GM12865 (cell line): ENCODE results near the gene STK35.

Experiments
- DNase-seq: peaks from one replicate; pipeline ENCODE4 v3.0.0; 2010; ENCODE audit warnings: low read depth
- H3K4me3 ChIP-seq: 2 replicates; pipeline ENCODE4 v1.5.1; 2011; ENCODE audit warnings: mild to moderate bottlenecking, low read depth, low read length, control low read depth
- TF ChIP-seq, protein P1 (sequence below): IDR thresholded peaks from 2 replicates; pipeline ENCODE4 v1.5.1; 2011; ENCODE audit warnings: low read length, control low read depth, low read depth, inconsistent platforms; ENCODE audit not compliant: insufficient read depth; ENCODE audit errors: missing control alignments

STK35 gene

DNA sequence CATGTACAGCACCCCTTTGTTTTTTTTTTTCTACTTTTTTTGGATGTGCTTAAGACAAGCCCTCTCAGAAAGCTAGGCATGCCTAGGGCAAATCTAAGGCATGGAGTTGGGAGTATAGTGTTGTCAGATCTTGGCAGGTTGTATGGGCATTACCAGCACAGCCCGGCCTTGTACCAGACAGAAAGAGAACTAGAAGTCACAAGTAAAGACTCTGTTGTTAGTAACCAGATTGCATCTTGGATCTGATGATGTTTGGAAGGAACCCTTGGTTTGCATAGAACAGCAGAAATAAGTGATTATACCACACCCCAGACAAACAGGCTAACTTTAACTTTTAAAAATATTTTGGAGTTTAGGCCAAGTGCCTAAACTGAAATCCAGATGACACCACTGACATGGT lies 25.6 kb downstream of the STK35 start:
- no peak overlapping the region for H3K4me3 ChIP-seq
- TF ChIP-seq, protein P1, sequence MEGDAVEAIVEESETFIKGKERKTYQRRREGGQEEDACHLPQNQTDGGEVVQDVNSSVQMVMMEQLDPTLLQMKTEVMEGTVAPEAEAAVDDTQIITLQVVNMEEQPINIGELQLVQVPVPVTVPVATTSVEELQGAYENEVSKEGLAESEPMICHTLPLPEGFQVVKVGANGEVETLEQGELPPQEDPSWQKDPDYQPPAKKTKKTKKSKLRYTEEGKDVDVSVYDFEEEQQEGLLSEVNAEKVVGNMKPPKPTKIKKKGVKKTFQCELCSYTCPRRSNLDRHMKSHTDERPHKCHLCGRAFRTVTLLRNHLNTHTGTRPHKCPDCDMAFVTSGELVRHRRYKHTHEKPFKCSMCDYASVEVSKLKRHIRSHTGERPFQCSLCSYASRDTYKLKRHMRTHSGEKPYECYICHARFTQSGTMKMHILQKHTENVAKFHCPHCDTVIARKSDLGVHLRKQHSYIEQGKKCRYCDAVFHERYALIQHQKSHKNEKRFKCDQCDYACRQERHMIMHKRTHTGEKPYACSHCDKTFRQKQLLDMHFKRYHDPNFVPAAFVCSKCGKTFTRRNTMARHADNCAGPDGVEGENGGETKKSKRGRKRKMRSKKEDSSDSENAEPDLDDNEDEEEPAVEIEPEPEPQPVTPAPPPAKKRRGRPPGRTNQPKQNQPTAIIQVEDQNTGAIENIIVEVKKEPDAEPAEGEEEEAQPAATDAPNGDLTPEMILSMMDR: no peak
- no peak for DNase-seq

DNA sequence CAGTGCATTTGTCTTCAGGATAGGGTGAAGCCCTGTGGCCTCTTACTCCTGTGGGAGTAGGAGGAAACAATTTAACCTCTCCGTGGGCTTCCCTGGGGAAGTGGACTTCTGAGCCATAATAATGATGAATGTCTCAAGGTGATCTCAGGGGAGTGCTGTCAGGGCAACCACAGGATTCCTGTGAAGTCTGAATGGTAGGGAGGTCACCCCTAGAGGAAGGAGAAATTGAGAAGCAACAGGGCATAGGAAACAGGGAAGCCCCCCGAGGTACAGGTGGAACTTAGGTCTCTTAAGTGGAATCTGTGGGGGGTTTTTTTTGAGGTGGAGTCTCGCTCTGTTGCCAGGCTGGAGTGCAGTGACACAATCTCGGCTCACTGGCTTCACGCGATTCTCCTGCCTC lies 26.9 kb downstream of the STK35 start:
- DNase-seq: no peak
- no peak overlapping the region for H3K4me3 ChIP-seq
- TF ChIP-seq, protein P1: no peak

DNA sequence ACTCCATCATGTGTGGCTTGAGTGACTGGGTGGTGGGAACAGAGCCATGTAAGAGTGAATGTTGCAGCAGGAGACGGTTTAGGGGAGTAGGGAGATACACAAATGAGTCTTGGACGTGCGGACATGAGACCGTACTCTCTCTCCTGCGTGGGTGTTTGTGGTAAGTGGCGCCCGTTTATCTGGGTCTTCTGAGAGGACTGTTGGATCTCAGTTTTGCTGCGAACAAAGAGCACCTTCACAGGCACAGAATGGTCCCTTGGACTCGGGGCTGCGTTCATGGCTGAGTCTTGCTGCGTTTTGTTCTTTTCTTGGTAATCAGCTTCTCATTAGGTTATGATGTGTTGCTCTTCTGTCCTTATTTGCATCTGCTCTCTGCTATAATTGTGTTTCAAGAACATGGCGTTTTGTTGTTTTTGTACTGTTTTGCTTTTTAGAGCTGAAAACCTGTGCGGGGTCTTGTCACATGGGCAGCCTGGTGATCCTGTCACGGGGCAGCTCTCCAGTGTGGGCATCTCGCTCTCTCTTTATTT lies 28.5 kb downstream of the STK35 start:
- DNase-seq: no peak
- TF ChIP-seq, protein P1: no peak
- H3K4me3 ChIP-seq: no peak overlapping the region

DNA sequence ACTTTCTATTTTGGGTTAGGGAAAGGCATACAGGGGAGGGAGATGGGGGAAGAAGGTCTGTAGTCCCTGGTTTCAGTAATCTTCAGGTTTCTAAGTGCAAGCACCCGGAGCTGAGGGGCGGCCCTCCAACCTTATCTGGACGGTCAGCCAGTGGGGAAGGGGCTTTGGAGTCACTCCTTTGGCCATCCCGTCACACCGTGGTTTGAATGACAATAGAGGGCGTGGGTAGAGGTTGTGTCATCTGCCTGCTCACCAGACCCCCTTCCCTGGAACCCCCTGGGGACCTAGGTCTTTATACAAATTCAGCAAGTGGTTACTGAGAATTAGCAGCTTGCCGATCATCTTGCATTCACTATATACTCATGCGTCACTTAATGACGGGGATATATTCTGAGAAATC lies 29.1 kb downstream of the STK35 start:
- no peak overlapping the region for H3K4me3 ChIP-seq
- DNase-seq: no peak
- TF ChIP-seq, protein P1: no peak

DNA sequence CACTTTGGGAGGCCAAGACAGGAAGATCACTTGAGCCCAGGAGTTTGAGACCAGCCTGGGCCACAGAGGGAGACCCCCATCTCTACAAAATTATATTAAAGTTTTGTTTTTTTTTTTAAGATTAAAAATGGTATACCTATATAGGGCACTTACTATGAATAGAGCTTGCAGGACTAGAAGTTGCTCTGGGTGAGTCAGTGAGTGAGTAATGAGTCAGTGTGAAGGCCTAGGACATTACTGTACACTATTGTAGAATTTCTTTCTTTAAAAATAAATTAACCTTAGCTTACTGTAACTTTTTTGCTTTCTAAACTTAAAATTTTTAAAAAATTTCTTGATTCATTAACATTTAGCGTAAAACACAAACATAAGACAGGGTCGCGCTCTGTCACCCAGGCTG lies 29.7 kb downstream of the STK35 start:
- H3K4me3 ChIP-seq: no peak overlapping the region
- no peak for DNase-seq
- TF ChIP-seq, protein P1: no peak

DNA sequence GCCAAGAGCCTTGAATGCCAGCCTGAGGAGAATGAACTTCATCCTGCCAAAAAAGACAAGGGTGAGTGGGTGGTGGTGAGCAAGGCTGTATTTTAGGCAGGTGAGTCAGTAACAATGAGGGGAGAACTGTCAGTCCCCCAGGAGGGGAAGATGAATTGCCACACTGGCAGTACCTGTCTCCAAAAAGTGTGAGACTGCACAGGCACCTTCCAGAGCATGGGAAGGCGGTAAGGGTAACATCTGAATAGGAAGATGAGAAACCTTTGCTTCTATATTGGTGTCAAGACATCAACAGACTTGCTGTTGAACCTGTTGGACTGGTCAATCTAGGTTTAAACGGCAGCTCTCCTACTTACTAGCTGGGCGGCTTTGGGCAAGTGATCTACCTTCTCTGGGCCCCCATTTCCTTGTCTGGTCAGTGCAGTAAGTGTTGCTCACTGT lies 30.9 kb downstream of the STK35 start:
- no peak for DNase-seq
- TF ChIP-seq, protein P1: no peak
- no peak overlapping the region for H3K4me3 ChIP-seq
